Suppressor macrophage treated with lipopolysaccharide for 4 hours (primary cell): ENCODE results near the gene KMT2E.
A peak's percentile ranks its signal among the peaks of the same experiment; 100 is the strongest.
"Not testable (repeated sequence)": the region's sequence is repeated elsewhere in the genome, so short reads cannot be mapped to it uniquely, and the experiment has no call there.

Experiments
- DNase-seq: peaks from one replicate; pipeline ENCODE4 v3.0.0-alpha.2; 2020

The KMT2E gene

DNA sequence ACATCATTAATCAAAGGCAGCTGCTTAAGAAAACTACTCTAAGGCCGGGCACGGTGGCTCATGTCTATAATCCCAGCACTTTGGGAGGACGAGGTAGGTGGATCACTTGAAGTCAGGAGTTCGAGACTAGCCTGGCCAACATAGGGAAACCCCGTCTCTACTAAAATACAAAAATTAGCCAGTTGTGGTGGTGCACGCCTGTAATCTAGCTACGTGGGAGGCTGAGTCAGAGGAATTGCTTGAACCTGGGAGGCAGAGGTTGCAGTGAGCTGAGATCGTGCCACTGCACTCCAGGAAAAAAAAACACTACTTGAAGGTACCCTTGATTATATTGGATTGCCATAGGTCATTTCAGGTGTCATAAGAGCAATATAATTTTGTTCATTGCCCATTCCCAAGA is 14.9 kb downstream of the KMT2E start:
- not testable (repeated sequence) for DNase-seq

DNA sequence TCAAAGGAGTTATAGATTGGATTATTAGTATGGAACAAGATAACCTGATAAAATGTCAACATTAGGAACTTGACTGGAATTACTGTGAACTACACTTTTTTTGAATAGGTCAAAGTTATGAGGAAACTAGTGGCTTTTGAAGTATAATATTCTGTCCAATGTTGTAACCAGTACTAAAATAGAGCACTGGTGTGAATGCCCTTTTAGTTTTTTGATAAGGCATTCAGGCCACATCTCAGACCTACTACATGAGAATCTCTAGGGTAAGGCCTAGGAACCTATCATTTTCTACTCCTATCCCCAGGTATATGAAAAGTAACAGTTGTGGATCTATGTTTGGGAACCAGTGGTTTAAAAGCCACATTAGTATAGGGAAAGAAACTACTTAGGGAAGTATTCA is 16.4 kb downstream of the KMT2E start:
- no peak for DNase-seq

DNA sequence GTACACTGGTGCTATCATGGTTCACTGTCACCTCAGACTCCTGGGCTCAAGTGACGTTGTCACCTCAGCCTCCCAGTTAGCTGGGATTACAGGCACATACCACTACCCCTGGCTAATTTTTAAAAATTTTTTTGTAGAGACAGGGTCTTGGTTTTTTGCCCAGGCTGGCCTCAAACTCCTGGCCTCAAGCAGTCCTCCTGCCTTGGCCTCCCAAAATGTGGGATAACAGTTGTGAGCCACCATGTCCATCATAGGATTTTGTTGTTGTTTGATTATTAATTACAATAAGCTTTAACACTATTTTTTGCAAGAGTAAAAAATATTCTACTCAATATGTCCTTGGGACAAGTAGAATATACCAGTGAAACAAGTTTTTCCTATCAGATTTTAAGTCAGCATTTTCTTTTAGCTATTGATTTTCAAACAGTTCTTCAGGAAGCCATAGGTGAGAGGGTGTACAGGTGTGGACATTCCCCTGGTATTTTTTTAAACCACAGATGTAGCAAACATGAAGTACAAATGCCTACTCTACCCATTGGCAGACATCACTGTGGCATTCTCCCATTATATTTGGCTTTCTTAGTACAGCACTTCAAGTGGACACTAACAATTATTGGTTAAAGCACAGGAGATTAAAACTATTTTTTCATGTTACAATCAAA is 18.7 kb downstream of the KMT2E start:
- no peak for DNase-seq

DNA sequence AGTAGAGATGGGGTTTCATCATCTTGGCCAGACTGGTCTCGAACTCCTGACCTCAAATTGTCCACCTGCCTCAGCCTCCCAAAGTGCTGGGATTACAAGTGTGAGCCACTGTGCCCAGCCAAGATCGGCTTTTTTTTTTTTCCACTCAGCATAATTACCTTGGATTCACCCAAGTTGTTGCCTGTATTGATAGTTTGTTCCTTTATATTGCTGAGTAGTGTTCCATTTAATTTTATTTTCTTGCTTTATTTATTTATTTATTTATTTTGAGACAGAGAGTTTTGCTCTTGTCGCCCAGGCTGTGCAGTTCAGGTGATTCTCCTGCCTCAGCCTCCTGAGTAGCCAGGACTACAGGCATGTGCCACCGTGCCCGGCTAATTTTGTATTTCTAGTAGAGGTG is 21.3 kb downstream of the KMT2E start:
- DNase-seq, result no peak

DNA sequence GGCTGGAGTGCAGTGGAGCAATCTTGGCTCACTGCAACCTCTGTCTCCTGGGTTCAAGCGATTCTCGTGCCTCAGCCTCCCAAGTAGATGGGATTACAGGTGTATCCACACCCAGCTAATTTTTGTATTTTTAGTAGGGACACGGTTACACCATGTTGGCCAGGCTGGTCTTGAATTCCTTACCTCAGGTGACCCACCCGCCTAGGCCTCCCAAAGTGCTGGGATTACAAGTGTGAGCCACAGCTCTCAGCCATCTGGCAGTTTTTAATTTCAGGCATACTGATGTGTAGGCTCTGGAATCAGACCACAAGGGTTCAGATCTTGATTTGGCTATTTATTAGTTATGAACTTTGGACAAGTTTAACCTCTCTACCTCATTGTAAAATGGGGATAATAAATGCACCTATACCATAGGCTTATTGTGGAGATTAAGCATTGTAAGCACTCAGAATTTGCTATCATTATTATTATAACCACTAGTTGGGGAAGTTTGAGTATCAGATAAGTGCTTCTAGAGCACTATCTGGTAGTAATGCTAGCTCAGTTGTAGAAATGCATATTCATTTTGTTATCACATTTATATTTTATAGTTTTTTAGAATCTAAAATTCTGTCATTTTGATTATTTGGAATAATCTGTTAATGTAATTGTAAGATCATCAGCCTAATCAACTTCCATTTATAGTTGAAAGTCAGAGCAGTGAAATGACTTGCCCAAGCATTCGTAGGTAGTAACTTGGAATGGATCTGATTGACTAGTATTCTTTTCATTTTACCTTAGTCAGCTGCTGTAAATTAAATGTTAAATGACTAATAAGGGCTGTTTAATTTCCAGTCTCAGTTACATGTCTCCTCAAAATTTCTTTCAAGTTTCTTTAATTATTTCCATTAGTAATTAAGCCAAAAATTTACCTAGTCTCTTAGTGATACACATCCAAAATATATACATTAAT is 22.5 kb downstream of the KMT2E start:
- DNase-seq, result no peak

DNA sequence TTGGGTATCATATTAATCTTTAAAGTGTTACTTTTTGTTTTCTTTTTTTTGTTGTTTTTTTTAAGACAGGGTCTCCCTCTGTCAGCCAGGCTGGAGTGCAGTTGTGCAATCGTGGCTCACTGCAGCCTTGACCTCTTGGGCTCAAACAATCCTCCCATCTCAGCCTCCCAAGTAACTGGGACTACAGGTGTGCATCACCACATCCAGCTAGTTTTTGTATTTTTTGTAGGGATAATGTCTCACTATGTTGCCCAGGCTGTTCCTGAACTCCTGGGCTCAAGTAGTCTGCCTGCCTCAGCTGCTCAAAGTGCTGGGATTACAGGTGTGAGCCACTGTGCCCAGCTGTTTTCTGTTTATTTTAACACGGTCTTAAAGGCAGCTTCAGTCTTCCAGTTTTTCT is 23.3 kb downstream of the KMT2E start:
- DNase-seq, result no peak

DNA sequence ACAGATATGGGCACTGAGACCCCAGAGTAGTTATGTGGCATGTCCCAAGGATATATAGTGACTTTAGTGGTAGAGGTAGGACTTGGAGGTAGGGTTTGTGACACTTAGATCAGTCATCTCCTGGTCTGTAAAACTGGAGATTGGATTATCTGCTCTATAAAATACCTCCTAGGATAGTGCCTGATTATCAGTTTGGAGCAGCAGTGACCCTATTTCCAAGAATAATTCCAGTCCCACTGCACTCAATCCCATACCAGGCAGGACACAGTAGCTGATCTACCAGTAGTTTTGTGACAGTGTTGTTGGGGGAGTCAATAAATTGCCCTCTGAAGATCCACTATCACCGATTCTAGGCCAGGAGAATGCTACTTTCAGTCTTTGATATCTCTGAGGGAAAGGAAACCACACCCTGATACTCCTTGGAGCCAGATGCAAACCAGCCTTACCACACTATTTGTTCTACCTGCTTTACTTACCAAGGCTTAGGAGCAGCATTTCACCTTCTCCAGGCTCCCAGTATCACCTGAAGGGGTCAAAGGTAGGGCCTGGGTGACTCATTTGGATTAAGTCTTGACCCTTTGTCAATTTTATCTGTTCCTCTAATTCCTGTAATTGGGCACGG is 30.6 kb downstream of the KMT2E start:
- DNase-seq, result no peak

DNA sequence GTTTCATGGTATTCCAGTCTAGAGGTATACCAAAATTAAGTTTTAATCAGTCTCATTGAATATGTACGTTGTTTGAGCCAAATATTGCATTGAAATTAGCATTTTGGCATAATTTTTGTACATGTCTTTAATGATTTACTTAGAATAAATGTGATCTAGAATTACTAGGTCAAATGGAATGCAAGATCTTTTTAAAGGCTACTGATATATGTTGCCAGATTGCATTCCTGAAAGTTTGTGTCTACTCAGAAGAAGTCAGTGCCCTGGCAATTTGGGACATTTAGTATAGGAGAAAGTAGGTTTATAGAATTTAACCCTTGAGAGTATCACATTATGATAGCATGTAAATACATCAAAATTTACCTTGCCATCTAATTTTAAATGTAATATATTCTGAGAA is 32.4 kb downstream of the KMT2E start:
- DNase-seq, result no peak

DNA sequence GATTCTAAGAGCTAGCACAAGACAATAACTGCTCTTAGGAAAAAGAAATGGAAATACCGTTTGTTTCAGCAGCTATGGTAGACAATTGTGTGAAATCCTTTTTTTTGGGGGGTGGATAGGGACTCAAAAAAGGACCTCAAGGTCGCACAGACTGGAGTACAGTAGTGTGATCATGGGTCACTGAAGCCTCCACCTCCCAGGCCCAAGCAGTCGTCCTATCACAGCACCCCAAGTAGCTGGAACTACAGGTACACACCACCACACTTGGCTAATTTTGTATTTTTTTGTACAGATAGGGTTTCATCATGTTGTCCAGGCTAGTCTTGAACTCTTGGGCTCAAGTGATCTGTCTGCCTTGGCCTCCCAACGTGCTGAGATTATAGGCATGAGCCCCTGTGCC is 33.9 kb downstream of the KMT2E start:
- no peak for DNase-seq

DNA sequence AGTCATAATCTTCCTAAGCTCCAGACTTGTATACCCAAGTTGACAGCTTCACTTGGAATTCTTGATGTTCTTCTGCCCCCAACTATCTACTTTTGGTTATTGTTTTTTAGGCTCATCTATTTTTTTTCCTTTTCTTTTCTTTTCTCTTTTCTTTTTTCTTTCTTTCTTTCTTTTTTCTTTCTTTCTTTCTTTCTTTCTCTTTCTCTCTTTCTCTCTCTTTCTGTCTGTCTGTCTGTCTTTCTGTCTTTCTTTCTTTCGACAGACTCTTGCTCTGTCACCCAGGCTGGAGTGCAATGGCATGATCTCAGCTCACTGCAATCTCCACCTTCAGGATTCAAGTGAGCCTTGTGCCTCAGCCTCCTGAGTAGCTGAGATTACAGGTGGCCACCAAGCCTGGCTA is 36.5 kb downstream of the KMT2E start:
- DNase-seq, result no peak

DNA sequence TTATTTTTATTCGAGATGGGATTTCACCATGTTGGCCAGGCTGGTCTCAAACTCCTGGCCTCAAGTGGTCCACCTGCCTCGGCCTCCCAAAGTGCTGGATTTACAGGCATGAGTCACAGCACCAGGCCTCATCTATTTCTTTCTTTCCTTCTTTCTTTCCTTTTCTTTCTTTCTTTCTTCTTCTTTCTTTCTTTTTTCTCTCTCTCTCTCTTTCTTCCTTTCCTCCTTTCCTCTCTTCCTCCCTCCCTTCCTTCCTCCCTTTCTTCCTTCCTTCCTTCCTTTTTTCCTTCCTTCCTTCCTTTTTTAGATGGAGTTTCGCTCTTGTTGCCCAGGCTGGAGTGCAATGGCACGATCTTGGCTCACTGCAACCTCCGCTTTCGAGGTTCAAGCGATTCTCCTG is 36.9 kb downstream of the KMT2E start:
- DNase-seq, result not testable (repeated sequence)

DNA sequence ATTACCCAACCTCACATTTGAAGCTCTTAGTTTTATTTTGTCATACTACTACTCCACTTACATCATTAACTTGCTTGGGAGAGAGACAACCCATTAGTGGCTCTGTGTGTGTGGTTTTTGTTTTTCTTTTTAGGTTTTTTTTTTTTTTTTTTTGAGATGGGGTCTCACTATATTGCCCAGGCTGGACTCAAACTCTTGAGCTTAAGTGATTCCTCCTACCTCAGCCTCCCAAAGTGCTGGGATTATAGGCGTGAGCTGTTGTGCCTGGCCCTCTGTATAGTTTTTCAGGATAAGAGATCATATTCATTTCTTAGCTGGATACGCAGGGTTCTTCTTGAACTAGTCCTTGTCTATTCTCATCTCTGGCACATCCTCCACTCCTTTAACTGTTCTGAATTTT is 41.1 kb downstream of the KMT2E start:
- DNase-seq, result no peak

DNA sequence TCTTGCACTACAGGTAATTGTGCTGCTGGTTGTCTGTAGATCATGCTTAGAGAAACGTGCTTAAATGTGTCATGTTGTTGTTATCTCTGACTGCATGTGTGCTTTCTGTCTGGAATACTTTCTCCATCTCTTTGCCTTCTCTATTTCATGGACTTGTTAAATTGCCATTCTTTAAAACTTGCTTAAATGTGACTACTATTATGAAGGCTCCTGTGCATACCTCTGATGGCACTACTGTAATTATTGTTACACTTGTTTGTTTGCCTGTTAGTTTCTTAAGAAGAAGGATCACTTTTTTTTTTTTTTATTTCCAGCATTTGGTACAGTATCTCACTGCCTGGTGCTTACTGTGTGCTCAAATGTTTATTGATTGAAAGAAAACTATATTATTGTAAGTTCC is 41.6 kb downstream of the KMT2E start:
- no peak for DNase-seq

DNA sequence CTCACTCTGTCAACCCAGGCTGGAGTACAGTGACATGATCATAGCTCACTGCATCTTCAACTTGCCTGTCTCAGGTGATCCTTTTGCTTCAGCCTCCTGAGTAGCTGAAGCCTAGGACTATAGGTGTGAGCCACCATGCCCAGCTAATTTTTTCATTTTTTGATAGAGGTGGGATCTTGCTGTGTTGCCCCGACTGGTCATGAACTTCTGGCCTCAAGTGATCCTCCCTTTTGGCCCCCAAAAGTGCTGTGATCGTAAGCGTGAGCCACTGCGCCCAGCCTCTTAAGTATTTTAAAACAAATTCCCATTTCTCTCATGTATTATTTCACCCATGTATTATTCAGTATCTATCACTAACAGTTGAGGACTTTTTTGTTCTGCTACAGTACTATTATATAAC is 43.5 kb downstream of the KMT2E start:
- no peak for DNase-seq

DNA sequence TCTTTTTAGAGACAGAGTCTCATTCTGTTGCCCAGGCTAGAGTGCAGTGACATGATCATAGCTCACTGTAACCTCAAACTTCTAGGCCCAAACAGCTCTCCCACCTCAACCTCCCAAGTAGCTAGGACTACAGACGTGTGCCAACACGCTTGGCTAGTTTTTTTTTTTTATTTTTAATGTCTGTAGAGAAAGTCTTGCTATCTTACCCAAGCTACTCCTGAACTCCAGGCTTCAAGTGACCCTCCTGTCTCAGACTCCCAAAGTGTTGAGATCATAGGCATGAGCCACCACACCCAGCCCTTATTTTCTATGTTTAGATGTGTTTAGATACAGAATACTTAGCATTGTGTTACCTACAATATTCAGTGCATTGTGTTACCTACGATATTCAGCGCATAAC is 46.4 kb downstream of the KMT2E start:
- no peak for DNase-seq

DNA sequence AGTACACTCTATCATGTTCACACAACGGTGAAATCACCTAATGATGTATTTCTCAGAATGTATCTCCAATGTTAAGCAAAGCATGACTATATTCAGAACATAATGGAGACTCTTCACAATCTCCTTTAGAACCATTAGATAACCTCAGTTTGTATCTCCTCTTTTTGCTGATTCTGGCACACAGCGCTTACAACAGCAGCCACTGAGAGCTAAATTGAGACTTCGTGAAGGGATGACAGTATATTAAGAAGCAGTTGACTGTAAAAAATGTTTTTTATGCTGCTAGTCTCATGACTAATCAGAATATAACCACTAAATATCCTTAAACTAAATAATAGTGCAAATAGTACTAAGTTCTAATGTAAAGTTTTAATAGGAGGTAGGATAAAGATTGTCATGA is 46.9 kb downstream of the KMT2E start:
- DNase-seq, result no peak

DNA sequence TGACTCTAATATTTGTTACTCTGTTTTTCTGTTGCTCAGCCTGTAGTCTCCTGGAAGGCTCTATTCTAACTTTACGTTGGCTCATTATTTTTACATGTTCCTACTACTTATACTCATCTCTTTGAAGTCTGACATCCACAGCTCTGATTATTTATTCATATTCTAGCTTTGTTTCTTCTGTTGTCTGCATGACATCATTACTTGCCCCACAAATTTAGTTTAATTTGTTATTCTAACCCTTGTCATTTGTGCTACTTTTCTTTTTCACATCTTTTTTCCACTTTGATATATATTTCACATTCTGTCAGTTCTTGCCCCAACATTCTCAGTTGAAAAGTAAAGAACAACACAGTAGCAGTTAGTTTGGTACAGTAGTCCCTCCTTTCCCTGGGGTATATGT is 51.1 kb downstream of the KMT2E start:
- DNase-seq, result no peak

DNA sequence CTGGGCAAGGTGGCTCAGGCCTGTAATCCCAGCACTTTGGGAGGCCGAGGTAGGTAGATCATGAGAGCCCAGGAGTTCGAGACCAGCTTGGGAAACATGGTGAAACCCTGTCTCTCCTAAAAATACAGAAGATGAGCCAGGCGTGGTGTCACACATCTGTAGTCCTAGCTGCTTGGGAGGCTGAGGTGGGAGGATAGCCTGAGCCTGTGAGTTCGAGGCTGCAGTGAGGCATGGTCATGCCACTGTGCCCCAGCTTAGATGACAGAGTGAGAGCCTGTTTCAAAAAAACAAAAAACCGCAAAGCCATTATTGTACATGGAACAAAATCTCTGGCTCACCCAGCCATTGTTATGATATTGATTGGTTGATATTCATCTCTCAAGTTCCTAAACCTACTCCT is 53.7 kb downstream of the KMT2E start:
- no peak for DNase-seq

DNA sequence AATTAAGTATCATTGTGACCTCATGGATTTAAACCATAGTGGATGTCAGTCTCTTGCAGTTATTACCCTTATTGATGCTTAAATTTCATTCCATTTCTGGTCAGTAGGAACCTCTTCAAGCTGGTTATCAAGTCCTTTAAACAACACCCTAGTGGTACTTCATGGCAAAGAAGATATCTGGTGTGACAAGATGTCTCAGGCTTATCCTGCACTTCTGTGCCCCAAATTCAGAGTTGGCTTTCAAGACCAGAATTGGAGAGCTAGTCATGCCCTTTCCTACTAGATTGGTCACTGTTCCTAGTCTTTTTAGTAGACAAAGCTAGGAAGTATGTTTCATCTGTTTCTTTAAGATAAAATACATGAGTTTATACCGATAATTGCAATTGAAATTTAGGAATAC is 54.9 kb downstream of the KMT2E start:
- no peak for DNase-seq

DNA sequence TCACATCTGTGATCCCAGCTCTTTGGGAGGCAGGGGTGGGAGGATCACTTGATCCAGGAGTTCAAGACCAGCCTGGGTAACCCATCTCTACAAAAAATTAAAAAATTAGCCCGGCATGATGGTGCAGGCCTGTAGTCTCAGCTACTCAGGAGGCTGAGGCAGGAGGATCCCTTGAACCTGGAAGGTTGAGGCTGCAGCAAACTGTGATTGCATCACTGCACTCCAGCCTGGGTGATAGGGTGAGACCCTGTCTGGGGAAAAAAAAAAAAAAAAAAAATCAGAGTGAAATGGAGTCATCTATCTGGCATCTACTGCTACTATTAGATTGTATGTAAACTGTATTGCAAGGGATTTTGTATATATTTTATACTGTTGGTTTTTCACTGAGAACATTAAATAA is 59.1 kb downstream of the KMT2E start:
- no peak for DNase-seq

DNA sequence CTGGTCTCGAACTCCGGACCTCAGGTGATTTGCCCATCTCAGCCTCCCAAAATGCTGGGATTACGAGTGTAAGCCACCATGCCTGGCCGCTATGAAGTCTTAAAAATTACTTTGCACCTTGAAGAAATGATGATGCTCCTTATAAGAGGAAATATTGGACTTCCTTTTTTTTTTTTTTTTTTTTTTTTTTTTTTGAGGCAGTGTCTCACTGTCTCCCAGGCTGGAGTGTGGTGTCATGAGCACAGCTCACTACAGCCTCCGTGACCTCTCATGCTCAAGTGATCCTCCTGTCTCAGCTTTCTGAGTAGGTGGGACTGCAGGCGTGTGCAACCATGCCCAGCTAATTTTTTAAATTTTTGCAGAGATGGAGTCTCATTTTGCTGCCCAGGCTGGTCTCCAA is 65.3 kb downstream of the KMT2E start:
- peak; percentile 40 for DNase-seq

DNA sequence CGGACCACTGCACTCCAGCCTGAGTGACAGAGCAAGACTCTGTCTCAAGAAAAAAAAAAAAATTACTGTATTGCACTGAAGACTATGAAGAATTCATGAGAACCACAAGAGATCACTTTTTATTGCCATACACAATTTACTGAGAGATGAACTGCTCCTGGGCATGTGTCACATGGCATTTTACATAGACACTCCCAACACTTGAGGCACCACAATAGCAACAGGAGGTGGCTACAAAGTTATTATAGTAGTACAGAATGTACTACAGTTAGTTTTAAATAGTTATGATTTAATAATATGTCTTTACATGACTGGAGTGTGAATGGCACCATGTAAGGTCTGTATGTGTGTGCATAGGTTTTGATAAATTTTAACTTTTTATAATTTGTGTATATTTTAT is 70.6 kb downstream of the KMT2E start:
- no peak for DNase-seq

DNA sequence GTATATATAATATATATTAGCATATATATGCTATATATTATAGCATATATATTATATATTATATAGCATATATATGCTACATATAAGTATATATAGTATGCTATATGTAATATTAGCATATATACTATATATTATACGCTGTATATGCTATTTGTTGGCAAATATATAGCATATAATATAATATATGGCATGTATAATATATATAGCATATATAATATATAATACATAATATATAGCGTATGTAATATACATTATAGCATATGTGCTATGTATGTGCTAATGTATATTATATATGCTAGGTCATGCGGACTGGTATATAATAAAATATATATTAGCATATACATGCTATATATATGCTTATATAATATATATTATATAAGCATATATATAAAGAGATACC is 72.8 kb downstream of the KMT2E start:
- DNase-seq, result no peak

DNA sequence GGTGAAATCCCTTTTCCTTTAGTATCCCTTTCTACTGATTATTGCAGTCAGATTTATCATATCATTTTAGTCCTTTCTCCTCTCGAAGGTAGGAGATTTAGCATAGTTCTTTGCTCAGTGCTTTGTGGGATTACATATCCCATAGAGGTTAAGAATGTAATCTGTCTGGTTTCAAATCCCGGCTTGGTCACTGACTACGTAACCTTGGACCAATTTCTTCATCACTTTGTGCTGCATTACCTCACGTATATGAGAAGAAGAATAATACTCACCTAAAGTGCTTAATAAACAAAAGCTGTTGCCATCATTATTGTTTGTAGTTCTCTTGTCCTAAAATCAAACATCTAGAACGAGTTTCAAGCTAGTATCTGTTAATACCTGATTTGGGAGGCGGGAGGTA is 74.0 kb downstream of the KMT2E start:
- no peak for DNase-seq
